PC-9 (cell line): ENCODE measurements around the gene SCRN2.

Experiments used
- CTCF ChIP-seq: fragments of 200-600 bp; sonication (generic); conservative IDR thresholded peaks from 2 replicates; pipeline ENCODE4 v1.6.1; 2017; ENCODE audit warnings: mixed run types, antibody characterized with exemption, mild to moderate bottlenecking, moderate library complexity
- EZH2 ChIP-seq: fragments of 200-600 bp; sonication (generic); IDR thresholded peaks from 2 replicates; pipeline ENCODE4 v1.8.0; 2017; ENCODE audit warnings: antibody characterized with exemption, low read depth

GRCh38 chr17:47804461-47804860 lies 36.6 kb downstream of the SCRN2 start:
- TF ChIP-seq CTCF: no peak
- TF ChIP-seq EZH2: no peak
